Fibroblast of mammary gland (primary cell): ENCODE results near the gene BMPER.

Experiments used
- DNase-seq: peaks from one replicate; pipeline ENCODE4 v3.0.0-alpha.2; 2010; ENCODE audit warnings: low read depth
- H3K4me3 ChIP-seq: 2 replicates; pipeline ENCODE4 v1.5.1; 2011; ENCODE audit warnings: low read depth, mild to moderate bottlenecking, low read length, moderate library complexity; ENCODE audit not compliant: control insufficient read depth
- CTCF ChIP-seq: conservative IDR thresholded peaks from 2 replicates; pipeline ENCODE4 v1.5.1; 2011; ENCODE audit warnings: low read depth, low read length, inconsistent platforms; ENCODE audit not compliant: control insufficient read depth, insufficient read depth

Gene BMPER

GRCh38 chr7:33872870-33873269 lies 32.5 kb upstream of the BMPER start:
- TF ChIP-seq CTCF, result no peak
- DNase-seq, result peak; percentile 68
- H3K4me3 ChIP-seq, result no peak overlapping the region

DNA sequence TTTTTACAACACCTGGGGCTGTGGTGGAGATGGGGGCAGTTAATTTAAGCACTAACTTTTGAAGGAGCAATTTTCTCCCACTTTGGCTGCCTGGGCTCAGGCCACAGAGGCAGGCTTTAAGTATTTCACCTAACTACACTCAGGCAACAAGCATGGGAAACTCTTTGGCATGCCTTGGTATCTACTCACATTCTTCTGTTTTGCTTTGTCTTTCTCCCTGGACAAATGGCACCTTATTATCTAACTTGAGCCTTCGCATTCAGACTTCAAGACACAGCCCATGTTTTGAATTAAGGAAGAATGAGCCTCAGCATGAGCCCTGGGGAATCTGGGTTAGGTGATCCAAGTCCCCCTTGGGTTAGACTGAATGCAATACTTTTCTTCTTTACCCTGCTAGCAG lies 31.8 kb upstream of the BMPER start:
- no peak for TF ChIP-seq CTCF
- no peak for DNase-seq
- no peak overlapping the region for H3K4me3 ChIP-seq

DNA sequence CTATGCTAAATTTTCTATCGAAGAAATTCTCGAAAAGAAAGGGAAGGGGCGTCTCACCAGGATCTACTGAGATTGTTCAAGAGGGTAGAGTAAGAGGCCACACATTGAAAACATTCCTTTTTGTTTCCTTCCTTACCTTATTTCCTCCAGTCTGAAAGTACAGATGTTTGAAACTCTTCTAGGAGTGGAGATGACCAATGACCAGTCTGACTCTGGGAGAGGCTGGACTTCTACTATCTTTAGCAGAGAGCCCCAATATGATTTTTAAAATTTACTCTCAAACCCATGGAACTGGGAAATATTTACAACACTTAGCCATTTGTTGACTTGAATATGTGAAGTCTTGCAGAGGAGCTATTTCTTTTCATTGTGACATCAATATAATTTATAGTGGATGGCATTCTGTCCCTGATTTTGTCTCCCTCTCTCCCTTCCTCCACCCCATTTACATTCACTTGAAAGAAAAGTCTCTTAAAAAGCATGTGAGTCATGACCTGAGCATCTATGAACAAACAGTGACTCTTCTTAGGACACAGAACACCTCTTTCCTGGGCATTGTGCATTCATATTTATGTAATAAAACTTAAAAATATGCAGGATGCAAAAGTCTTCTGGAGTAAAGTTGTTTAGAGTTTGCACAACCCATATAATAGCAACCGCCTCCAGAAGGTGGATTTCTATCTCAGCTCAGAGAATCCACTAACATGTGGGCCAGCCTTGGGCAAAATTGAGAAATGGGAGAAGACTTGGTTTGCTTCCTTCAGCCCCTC lies 31.2 kb upstream of the BMPER start:
- peak; percentile 93 for DNase-seq
- no peak overlapping the region for H3K4me3 ChIP-seq
- TF ChIP-seq CTCF, result no peak

GRCh38 chr7:33874943-33875342 lies 30.4 kb upstream of the BMPER start:
- DNase-seq, result peak; percentile 100
- TF ChIP-seq CTCF, result no peak
- no peak overlapping the region for H3K4me3 ChIP-seq

DNA sequence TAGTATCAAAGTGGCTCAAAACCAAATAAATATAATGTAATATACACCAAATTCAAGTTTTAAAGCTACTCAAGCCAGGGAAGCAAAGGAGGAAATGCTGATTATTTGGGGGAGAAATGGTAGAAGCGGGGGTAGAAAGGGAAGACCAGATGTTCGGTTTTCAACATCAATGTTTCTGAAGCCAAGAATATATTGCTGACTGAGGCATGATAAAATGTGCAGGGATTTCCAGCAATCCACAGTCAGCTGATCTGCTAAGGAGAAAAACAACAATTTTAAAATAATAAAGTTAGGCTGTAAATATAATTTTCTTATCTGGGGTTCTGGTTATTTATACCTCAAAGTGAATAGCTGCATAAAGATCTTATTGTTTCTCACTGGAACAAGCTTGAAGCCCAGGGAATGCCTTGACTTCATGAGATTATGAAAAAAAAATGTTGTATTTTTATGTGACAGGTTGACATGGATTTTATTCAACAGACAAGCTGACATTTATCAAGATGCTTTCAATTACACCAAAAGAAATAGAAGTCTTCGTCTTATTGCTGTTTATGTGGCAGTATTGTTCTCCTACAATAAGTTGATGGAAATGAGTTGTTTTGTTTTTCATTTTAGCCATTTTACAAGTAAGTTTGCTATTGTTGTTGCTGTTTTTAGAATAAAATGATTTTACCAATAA lies 28.6 kb upstream of the BMPER start:
- DNase-seq, result peak; percentile 70
- no peak overlapping the region for H3K4me3 ChIP-seq
- no peak for TF ChIP-seq CTCF

- peak; percentile 48 for DNase-seq
- no peak overlapping the region for H3K4me3 ChIP-seq
- TF ChIP-seq CTCF, result no peak
These were observed 24.6 kb upstream of the BMPER start for GRCh38 chr7:33880787-33881186.

- H3K4me3 ChIP-seq, result no peak overlapping the region
- no peak for TF ChIP-seq CTCF
- DNase-seq, result no peak
These were observed 24.0 kb upstream of the BMPER start for GRCh38 chr7:33881316-33881715.
